Activated CD4-positive, alpha-beta T cell treated with anti-CD3 and anti-CD28 coated beads, Interleukin-2, amount 50 U/mL, for 1 hour (primary cell): Measurements from ENCODE around the gene SRPRA.
"Not testable (repeated sequence)": the region's sequence is repeated elsewhere in the genome, so short reads cannot be mapped to it uniquely, and the experiment has no call there.

ENCODE experiments used
- DNase-seq: peaks from one replicate; pipeline ENCODE4 v3.0.0-alpha.2; 2020

Gene SRPRA

GRCh38 chr11:126282361-126282735, 13.7 kb upstream of the SRPRA start:
- peak; percentile 36 for DNase-seq

- DNase-seq = no peak
Measured at GRCh38 chr11:126281666-126282175, 13.0 kb upstream of the SRPRA start.

DNA sequence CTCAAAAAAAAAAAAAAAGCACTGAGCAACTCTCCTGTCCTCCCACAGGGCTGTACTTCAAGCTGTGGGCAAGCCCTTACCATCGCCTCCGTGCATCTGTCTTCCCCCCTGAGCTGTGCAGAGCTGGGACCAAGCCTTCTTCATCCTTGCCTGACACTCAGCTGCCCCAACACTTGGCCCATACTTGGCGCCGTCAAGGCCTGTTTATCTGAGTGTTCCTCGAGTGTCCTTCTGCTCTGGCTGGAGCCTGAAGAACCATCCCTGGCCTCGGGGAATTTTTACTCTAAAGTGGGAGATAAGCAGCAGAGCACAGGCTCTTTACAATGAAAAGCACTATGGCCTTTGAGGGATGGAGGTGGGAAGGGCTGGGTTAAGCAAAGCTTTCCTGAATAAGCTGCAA, 12.6 kb upstream of the SRPRA start:
- no peak for DNase-seq

GRCh38 chr11:126280595-126280994, 11.9 kb upstream of the SRPRA start:
- no peak for DNase-seq

- DNase-seq = no peak
Measured at GRCh38 chr11:126279191-126279590, 10.5 kb upstream of the SRPRA start.

DNA sequence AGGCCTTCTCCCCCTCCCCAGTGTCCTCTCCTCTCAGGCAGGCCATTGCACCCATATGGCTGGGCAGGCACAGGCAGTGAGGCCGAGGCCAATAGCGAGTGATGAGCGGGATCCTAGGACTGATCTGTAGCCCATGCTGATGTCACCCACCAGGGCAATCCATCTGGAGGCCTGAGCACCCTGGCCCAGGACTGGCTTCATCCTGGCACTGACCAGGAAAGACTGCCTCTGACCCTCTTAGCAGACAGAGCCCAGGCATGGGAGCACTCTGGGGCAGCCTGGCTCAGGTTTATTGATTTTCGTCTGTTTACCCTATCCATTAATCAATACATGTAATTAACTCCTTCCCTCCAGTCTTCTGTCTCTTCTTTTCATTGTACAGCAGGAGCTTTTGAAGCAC, 9.1 kb upstream of the SRPRA start:
- no peak for DNase-seq

- DNase-seq = no peak
Measured at GRCh38 chr11:126277322-126277721, 8.6 kb upstream of the SRPRA start.

- no peak for DNase-seq
Measured at GRCh38 chr11:126268361-126268707, 361 bp downstream of the SRPRA start.

DNA sequence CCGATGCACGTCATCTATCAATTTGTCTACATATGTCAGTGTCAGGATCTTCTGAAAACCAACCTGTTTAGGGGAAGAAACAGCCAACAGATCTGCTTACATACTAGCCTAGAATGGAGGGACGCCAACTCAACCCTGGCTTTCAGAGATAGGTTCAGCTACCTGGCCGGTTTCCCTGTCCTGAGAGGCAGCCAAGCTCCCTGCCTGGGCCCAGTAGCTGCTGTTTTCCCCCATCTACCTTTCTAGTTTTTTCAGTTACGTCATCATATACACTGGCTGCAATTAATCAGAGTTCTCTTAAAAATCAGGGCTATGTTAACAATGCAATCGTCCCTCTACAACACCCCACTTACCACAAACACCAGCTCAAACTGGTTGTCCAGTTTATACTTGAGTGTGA, 1.0 kb downstream of the SRPRA start:
- DNase-seq = no peak

- DNase-seq = no peak
Measured at GRCh38 chr11:126265811-126266210, 2.9 kb downstream of the SRPRA start.

DNA sequence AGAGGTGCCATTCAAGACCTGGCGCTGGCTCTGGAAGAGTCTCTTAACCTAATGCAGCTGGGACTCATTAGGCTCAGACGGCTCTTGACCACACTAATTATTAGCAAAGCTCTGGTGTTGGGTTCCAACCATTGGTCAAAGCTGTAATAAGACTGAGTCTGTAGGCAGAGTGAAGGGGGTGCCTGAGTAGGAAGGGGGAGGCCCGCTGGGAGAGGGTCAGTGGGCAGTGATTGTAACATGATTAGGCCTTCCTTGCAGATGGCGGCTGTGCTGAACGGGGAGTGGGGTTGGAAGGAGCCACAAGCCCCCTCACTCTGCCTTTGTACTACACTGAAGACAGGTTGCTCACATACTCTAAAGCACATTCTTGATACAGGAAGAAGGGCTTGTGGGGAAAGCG, 5.2 kb downstream of the SRPRA start:
- DNase-seq = no peak

DNA sequence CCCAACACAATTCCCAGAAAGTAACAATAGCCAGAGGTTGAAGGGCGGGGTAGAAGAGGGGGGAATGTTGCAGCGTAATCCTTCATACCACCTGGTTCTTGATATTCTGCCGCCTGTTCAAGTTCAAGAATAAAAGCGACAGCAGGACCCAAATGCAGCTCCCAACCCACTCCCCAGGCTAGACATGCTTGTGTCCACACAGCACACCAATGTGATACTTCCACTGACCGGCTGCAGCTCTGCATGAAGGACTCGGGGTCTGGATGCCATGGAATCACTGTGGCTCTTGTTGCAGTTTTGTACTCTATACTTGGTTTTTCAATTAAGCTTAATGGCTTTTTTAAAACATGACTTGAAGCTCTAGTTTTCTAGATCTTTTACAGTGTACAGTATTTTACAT, 6.5 kb downstream of the SRPRA start:
- DNase-seq = no peak

DNA sequence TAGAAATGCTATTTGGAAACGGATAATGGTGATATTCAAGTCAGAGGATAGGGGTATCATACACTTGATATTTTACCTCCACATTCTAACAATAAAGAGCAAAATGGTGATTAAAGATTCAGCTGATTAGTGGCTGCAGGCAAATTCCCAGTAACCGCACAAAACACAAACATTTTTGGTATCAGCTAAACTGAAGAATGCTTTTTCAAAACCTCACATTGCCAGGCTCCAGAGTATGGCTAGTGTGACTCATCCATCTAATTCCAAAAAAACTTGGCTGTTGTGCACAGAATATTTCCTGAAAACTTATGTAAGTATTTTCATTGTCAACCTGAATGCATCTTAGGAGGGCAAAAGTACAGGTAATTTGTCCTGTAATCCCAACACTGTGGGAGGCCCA, 10.9 kb downstream of the SRPRA start:
- no peak for DNase-seq

GRCh38 chr11:126257144-126257543, 11.6 kb downstream of the SRPRA start:
- no peak for DNase-seq

DNA sequence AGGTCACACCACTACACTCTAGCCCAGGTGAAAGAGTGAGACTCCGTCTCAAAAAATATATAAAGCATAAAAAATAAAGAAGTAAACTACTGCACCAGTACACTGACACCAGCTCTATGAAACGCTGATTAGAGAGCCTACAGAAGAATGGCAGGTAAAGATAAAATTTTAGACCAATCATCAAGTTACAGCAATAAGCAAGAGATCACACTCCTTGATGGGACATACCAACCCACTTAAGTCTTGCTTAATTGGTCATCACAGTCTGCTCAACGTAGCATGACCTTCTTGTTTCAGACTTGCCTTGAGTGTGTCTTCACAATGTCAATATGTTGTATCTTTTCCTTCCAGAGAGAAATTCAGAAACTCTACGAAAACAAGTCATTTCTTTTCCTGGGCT, 12.5 kb downstream of the SRPRA start:
- DNase-seq = no peak

DNA sequence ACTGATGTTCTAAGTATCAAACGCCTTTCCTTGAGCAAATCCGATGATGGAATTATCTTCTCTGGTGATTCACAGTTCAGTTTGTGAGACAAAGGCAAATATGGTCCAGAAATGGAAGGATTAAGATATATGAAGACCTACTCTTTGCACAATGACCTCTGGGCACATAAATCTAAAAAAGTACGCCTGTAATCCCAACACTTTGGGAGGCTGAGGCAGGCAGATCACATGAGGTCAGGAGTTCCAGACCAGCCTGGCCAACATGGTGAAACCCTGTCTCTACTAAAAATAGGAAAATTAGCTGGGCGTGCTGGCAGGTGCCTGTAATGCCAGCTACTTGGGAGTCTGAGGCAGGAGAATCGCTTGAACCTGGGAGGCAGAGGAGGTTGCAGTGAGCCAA, 13.2 kb downstream of the SRPRA start:
- not testable (repeated sequence) for DNase-seq

GRCh38 chr11:126254819-126255218, 13.9 kb downstream of the SRPRA start:
- DNase-seq = no peak

DNA sequence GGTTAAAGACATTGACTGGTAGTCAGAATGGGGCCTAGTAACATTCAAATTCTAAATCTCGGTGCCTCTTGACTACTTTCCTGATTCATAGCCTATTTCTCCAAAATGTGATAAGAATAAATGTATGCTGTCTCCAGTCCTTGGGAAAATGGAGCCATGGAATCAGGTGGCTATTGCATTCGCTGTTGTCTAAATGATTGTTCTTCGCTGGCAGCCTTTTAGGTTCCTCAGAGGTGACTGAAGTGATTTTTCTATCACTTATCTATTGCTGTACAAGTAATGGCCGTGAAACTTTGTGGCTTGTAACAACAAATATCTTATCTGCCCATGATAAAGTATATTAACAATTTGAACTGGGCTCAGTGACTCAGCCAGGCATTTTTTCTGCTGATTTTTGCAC, 15.4 kb downstream of the SRPRA start:
- DNase-seq = no peak

- DNase-seq = no peak
Measured at GRCh38 chr11:126246636-126247035, 22.1 kb downstream of the SRPRA start.

- no peak for DNase-seq
Measured at GRCh38 chr11:126233391-126233790, 35.3 kb downstream of the SRPRA start.

DNA sequence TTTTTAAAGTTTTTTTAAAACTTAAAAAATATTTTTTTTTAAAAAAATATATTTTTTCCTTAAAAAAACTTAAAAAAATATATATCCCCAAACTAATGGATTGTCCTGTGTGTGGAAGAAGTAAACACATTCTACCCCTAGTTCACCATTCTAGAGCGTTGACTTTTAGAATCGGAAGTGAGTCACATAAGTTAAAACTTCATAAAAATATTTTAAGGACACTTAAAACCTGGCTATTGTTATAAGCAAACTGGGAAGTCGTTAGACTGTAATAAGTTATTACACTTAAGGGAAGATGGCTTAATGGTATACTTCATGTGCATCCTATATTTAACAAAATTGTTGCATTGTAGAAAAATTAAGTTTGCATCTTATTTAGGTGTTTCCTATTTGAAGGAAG, 36.0 kb downstream of the SRPRA start:
- DNase-seq = no peak

- no peak for DNase-seq
Measured at GRCh38 chr11:126231725-126232459, 36.8 kb downstream of the SRPRA start.

DNA sequence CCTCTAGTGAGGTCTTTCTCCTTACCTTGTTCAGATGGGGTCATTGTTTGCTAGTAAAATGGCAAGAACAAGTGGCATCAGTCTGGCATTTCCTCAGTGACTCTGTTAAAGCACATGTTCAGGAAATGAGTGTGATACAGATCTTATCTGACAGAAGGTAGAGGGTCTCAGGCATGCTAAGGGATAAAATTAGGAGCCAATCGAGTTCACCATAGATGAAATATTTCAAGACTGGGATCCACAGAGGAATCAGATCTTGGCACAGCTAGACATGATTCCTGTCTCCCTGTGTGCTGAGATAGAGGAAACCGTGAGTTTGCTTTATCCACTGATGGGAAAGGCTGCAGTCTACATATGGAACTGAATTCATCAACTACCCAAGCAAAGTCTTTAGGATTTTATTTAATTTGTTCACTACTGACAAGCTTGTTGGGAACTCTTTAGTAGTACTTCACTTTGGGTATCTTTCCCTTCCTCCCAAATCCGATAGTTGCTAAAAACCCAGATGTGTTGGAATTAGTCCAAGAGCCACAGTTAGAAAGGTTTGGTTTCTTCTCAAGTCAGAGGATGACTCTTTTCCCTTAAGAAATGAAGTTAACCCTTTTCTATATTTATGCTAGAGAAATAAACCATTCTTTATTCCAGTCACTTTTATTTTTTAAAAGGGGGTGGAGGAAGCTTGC, 38.7 kb downstream of the SRPRA start:
- DNase-seq = no peak

GRCh38 chr11:126226334-126227084, 42.2 kb downstream of the SRPRA start:
- DNase-seq = no peak
